ENCODE data around the gene PTGES. TPM values are rescaled to one million over a fixed set of nuclear protein-coding genes. Genes with fewer than 3 reads are reported as not detected.
"Not testable (repeated sequence)": the region's sequence is repeated elsewhere in the genome, so short reads cannot be mapped to it uniquely, and the experiment has no call there.

PTGES gene
- total RNA-seq, 1 donor from 2014 or later: 1.0 TPM

- H3K4me3 Mint-ChIP-seq (ENCODE audit: unreplicated experiment): no peak overlapping the region
Observed at GRCh38 chr9:129776566-129776937, 23.7 kb upstream of the PTGES start.

GRCh38 chr9:129776096-129776495 lies 23.3 kb upstream of the PTGES start:
- not testable (repeated sequence) for H3K27me3 Mint-ChIP-seq (ENCODE audit: unreplicated experiment); H3K4me1 Mint-ChIP-seq (ENCODE audit: low read depth, unreplicated experiment); H3K36me3 Mint-ChIP-seq (ENCODE audit: unreplicated experiment); H3K9me3 Mint-ChIP-seq (ENCODE audit: unreplicated experiment); H3K27ac Mint-ChIP-seq (ENCODE audit: unreplicated experiment); DNase-seq; H3K4me3 Mint-ChIP-seq (ENCODE audit: unreplicated experiment)

More at GRCh38 chr9:129776566-129776937, 23.7 kb upstream of the PTGES start:
- H3K36me3 Mint-ChIP-seq (ENCODE audit: unreplicated experiment): peaks cover 5% of the 10 kb centered on the region
- H3K27ac Mint-ChIP-seq (ENCODE audit: unreplicated experiment): no peak overlapping the region
- H3K9me3 Mint-ChIP-seq (ENCODE audit: unreplicated experiment): peaks cover 2% of the 10 kb centered on the region
- peaks cover 10% of the 10 kb centered on the region for H3K4me1 Mint-ChIP-seq (ENCODE audit: low read depth, unreplicated experiment)
- no peak for DNase-seq
- peaks cover 3% of the 10 kb centered on the region for H3K27me3 Mint-ChIP-seq (ENCODE audit: unreplicated experiment)
- no peak for TF ChIP-seq CTCF (IDR thresholded peaks at IDR 0.05; ENCODE audit: partially characterized antibody, unreplicated experiment)

GRCh38 chr9:129775448-129775798 lies 22.6 kb upstream of the PTGES start:
- no peak for DNase-seq
- H3K9me3 Mint-ChIP-seq (ENCODE audit: unreplicated experiment): peaks cover 2% of the 10 kb centered on the region
- H3K27ac Mint-ChIP-seq (ENCODE audit: unreplicated experiment): no peak overlapping the region
- TF ChIP-seq CTCF (IDR thresholded peaks at IDR 0.05; ENCODE audit: partially characterized antibody, unreplicated experiment): no peak
- peaks cover 5% of the 10 kb centered on the region for H3K36me3 Mint-ChIP-seq (ENCODE audit: unreplicated experiment)
- peaks cover 5% of the 10 kb centered on the region for H3K27me3 Mint-ChIP-seq (ENCODE audit: unreplicated experiment)
- no peak overlapping the region for H3K4me3 Mint-ChIP-seq (ENCODE audit: unreplicated experiment)
- peaks cover 10% of the 10 kb centered on the region for H3K4me1 Mint-ChIP-seq (ENCODE audit: low read depth, unreplicated experiment)

- Mint-ChIP-seq H3K4me3 (ENCODE audit: unreplicated experiment) (no peak overlapping the region), H3K4me1 (ENCODE audit: low read depth, unreplicated experiment) (peaks cover 10% of the 10 kb centered on the region), H3K27ac (ENCODE audit: unreplicated experiment) (no peak overlapping the region), H3K9me3 (ENCODE audit: unreplicated experiment) (peaks cover 2% of the 10 kb centered on the region), H3K27me3 (ENCODE audit: unreplicated experiment) (peaks cover 5% of the 10 kb centered on the region), H3K36me3 (ENCODE audit: unreplicated experiment) (peaks cover 5% of the 10 kb centered on the region)
- no peak for DNase-seq
- no peak for TF ChIP-seq CTCF (IDR thresholded peaks at IDR 0.05; ENCODE audit: partially characterized antibody, unreplicated experiment)
Observed at GRCh38 chr9:129774791-129775447, 22.1 kb upstream of the PTGES start.

- Mint-ChIP-seq H3K4me1 (ENCODE audit: low read depth, unreplicated experiment) (peaks cover 10% of the 10 kb centered on the region), H3K9me3 (ENCODE audit: unreplicated experiment) (peaks cover 2% of the 10 kb centered on the region), H3K27me3 (ENCODE audit: unreplicated experiment) (peaks cover 5% of the 10 kb centered on the region), H3K27ac (ENCODE audit: unreplicated experiment) (no peak overlapping the region), H3K36me3 (ENCODE audit: unreplicated experiment) (peaks cover 5% of the 10 kb centered on the region), H3K4me3 (ENCODE audit: unreplicated experiment) (no peak overlapping the region)
- no peak for DNase-seq
- TF ChIP-seq CTCF (IDR thresholded peaks at IDR 0.05; ENCODE audit: partially characterized antibody, unreplicated experiment): no peak
Observed at GRCh38 chr9:129773262-129774048, 20.6 kb upstream of the PTGES start.

All from glutamatergic neuron (in vitro differentiated cells).